Measurements from ENCODE around the gene CNN2. TPM values are rescaled to one million over a fixed set of nuclear protein-coding genes. Genes with fewer than 3 reads are reported as not detected.
A peak's percentile ranks its signal among the peaks of the same experiment; 100 is the strongest.

CNN2 gene
- total and polyA plus RNA-seq, 2 donors, result 73.3 to 97.1 TPM

GRCh38 chr19:991174-991931 is 35.1 kb upstream of the CNN2 start:
- H3K36me3 ChIP-seq (ENCODE audit: insufficient read depth), result peaks cover 2% of the 10 kb centered on the region

GRCh38 chr19:991932-992669 is 34.3 kb upstream of the CNN2 start:
- Histone ChIP-seq H3K27ac (ENCODE audit: low read depth) (no peak overlapping the region), H3K4me1 (ENCODE audit: insufficient read depth) (no peaks in the 10 kb centered on the region), H3K36me3 (ENCODE audit: insufficient read depth) (peaks cover 2% of the 10 kb centered on the region), H3K4me3 (ENCODE audit: low read depth, low read length) (no peak overlapping the region)
- WGBS, result 93% methylated on average over 42 of the region's 42 CpGs
- DNase-seq (ENCODE audit: extremely low spot score), result no peak

More at GRCh38 chr19:991174-991931, 35.1 kb upstream of the CNN2 start:
- no peak overlapping the region for H3K4me3 ChIP-seq (ENCODE audit: low read depth, low read length)
- no peaks in the 10 kb centered on the region for H3K4me1 ChIP-seq (ENCODE audit: insufficient read depth)
- no peak overlapping the region for H3K27ac ChIP-seq (ENCODE audit: low read depth)
- DNase-seq (ENCODE audit: extremely low spot score), result no peak
- 90% methylated on average over 45 of the region's 47 CpGs for WGBS

- H3K27ac ChIP-seq (ENCODE audit: low read depth), result no peak overlapping the region
- DNase-seq (ENCODE audit: extremely low spot score), result no peak
- H3K36me3 ChIP-seq (ENCODE audit: insufficient read depth), result peaks cover 2% of the 10 kb centered on the region
- H3K4me1 ChIP-seq (ENCODE audit: insufficient read depth), result no peaks in the 10 kb centered on the region
- no peak overlapping the region for H3K4me3 ChIP-seq (ENCODE audit: low read depth, low read length)
- WGBS, result 93% methylated on average over 13 of the region's 13 CpGs
Measured at GRCh38 chr19:992670-993055, 33.7 kb upstream of the CNN2 start.

GRCh38 chr19:993361-993830 is 33.0 kb upstream of the CNN2 start:
- no peak for DNase-seq (ENCODE audit: extremely low spot score)
- H3K27ac ChIP-seq (ENCODE audit: low read depth), result no peak overlapping the region
- no peaks in the 10 kb centered on the region for H3K4me1 ChIP-seq (ENCODE audit: insufficient read depth)
- 89% methylated on average over 17 of the region's 17 CpGs for WGBS
- H3K4me3 ChIP-seq (ENCODE audit: low read depth, low read length), result no peak overlapping the region
- peaks cover 2% of the 10 kb centered on the region for H3K36me3 ChIP-seq (ENCODE audit: insufficient read depth)

- H3K4me1 ChIP-seq (ENCODE audit: insufficient read depth), result no peaks in the 10 kb centered on the region
- 88% methylated on average over 43 of the region's 43 CpGs for WGBS
- peaks cover 2% of the 10 kb centered on the region for H3K36me3 ChIP-seq (ENCODE audit: insufficient read depth)
- DNase-seq (ENCODE audit: extremely low spot score), result no peak
- no peak overlapping the region for H3K27ac ChIP-seq (ENCODE audit: low read depth)
- no peak overlapping the region for H3K4me3 ChIP-seq (ENCODE audit: low read depth, low read length)
Measured at GRCh38 chr19:993831-994393, 32.5 kb upstream of the CNN2 start.

GRCh38 chr19:994516-994915 is 31.9 kb upstream of the CNN2 start:
- H3K4me1 ChIP-seq (ENCODE audit: insufficient read depth), result no peaks in the 10 kb centered on the region
- no peak overlapping the region for H3K4me3 ChIP-seq (ENCODE audit: low read depth, low read length)
- H3K36me3 ChIP-seq (ENCODE audit: insufficient read depth), result peaks cover 2% of the 10 kb centered on the region
- 93% methylated on average over 18 of the region's 18 CpGs for WGBS
- no peak overlapping the region for H3K27ac ChIP-seq (ENCODE audit: low read depth)
- no peak for DNase-seq (ENCODE audit: extremely low spot score)

GRCh38 chr19:995051-995827 is 31.2 kb upstream of the CNN2 start:
- 78% methylated on average over 26 of the region's 26 CpGs for WGBS
- no peak for DNase-seq (ENCODE audit: extremely low spot score)
- no peak overlapping the region for H3K27ac ChIP-seq (ENCODE audit: low read depth)
- no peak overlapping the region for H3K4me3 ChIP-seq (ENCODE audit: low read depth, low read length)
- no peaks in the 10 kb centered on the region for H3K4me1 ChIP-seq (ENCODE audit: insufficient read depth)
- H3K36me3 ChIP-seq (ENCODE audit: insufficient read depth), result peaks cover 2% of the 10 kb centered on the region

GRCh38 chr19:996051-996838 is 30.2 kb upstream of the CNN2 start:
- 12% methylated on average over 64 of the region's 64 CpGs for WGBS
- H3K4me3 ChIP-seq (ENCODE audit: low read depth, low read length), result no peak overlapping the region

GRCh38 chr19:998064-998463 is 28.3 kb upstream of the CNN2 start:
- H3K4me1 ChIP-seq (ENCODE audit: insufficient read depth), result no peaks in the 10 kb centered on the region
- 40% methylated on average over 6 of the region's 6 CpGs for WGBS
- H3K36me3 ChIP-seq (ENCODE audit: insufficient read depth), result no peaks in the 10 kb centered on the region
- no peak overlapping the region for H3K27ac ChIP-seq (ENCODE audit: low read depth)
- DNase-seq (ENCODE audit: extremely low spot score), result no peak
- H3K4me3 ChIP-seq (ENCODE audit: low read depth, low read length), result no peak overlapping the region

More at GRCh38 chr19:996051-996838, 30.2 kb upstream of the CNN2 start:
- no peaks in the 10 kb centered on the region for H3K4me1 ChIP-seq (ENCODE audit: insufficient read depth)
- H3K27ac ChIP-seq (ENCODE audit: low read depth), result no peak overlapping the region
- DNase-seq (ENCODE audit: extremely low spot score), result peak; percentile 35
- no peaks in the 10 kb centered on the region for H3K36me3 ChIP-seq (ENCODE audit: insufficient read depth)

- WGBS, result 65% methylated on average over 3 of the region's 3 CpGs
- Histone ChIP-seq H3K4me3 (ENCODE audit: low read depth, low read length) (no peak overlapping the region), H3K36me3 (ENCODE audit: insufficient read depth) (no peaks in the 10 kb centered on the region), H3K27ac (ENCODE audit: low read depth) (no peak overlapping the region), H3K4me1 (ENCODE audit: insufficient read depth) (no peaks in the 10 kb centered on the region)
- no peak for DNase-seq (ENCODE audit: extremely low spot score)
Measured at GRCh38 chr19:999379-999719, 27.1 kb upstream of the CNN2 start.

GRCh38 chr19:1000095-1000494 is 26.3 kb upstream of the CNN2 start, which contains the start of gene GRIN3B:
GRIN3B (plus strand) TSS chr19:1000419; CDS start chr19:1000438, 19 bp downstream.
- Histone ChIP-seq H3K27ac (ENCODE audit: low read depth) (no peak within 1 kb of the TSS), H3K36me3 (ENCODE audit: insufficient read depth) (no peaks in the 10 kb centered on the region), H3K4me1 (ENCODE audit: insufficient read depth) (no peaks in the 10 kb centered on the region), H3K4me3 (ENCODE audit: low read depth, low read length) (peak within 1 kb of the TSS; percentile 4)
- 2% methylated on average over 43 of the region's 43 CpGs for WGBS
- DNase-seq (ENCODE audit: extremely low spot score), result no peak

GRCh38 chr19:1000591-1001537 is 25.5 kb upstream of the CNN2 start:
- 4% methylated on average over 73 of the region's 73 CpGs for WGBS
- Histone ChIP-seq H3K4me3 (ENCODE audit: low read depth, low read length) (peak overlapping the region; percentile 4), H3K4me1 (ENCODE audit: insufficient read depth) (no peaks in the 10 kb centered on the region), H3K27ac (ENCODE audit: low read depth) (no peak overlapping the region), H3K36me3 (ENCODE audit: insufficient read depth) (no peaks in the 10 kb centered on the region)
- no peak for DNase-seq (ENCODE audit: extremely low spot score)
